Measurements from ENCODE around the gene KHSRP. TPM values are rescaled to one million over a fixed set of nuclear protein-coding genes. Genes with fewer than 3 reads are reported as not detected.

Gene KHSRP
- total and polyA plus RNA-seq, 2 donors (not counting 1 experiment from before 2014, with no cell fraction given) = 79.6 to 205 TPM

Small RNA genes within 50 kb of the gene (small RNA-seq; reads per million reads assigned to genes)
- gene MIR6790 (ENCODE audit: insufficient read length, low read depth, low replicate concordance) (not detected), gene MIR6885 (ENCODE audit: insufficient read length, low read depth, low replicate concordance) (not detected)

Other genes starting within 250 kb of the KHSRP start
- 40.2 and 45.7 TPM in 2 replicates for gene MLLT1, start 144.8 kb downstream of the KHSRP start, total RNA-seq
- gene MLLT1, start 144.8 kb downstream of the KHSRP start, polyA plus RNA-seq = 15.3 and 19.4 TPM in 2 replicates
- not detected in 2 replicates for gene ACER1, start 91.2 kb downstream of the KHSRP start, total RNA-seq
- 0.14 TPM in 1 of 2 replicates, not detected in the other for gene ACER1, start 91.2 kb downstream of the KHSRP start, polyA plus RNA-seq
- 38.2 and 39.8 TPM in 2 replicates for gene CLPP, start 63.3 kb downstream of the KHSRP start, total RNA-seq
- 82.1 and 83.4 TPM in 2 replicates for gene CLPP, start 63.3 kb downstream of the KHSRP start, polyA plus RNA-seq
- 62.7 and 67.0 TPM in 2 replicates for gene ALKBH7, start 52.0 kb downstream of the KHSRP start, total RNA-seq
- gene ALKBH7, start 52.0 kb downstream of the KHSRP start, polyA plus RNA-seq = 27.5 and 36.4 TPM in 2 replicates
- 3.0 and 3.3 TPM in 2 replicates for gene PSPN, start 48.9 kb downstream of the KHSRP start, total RNA-seq
- gene PSPN, start 48.9 kb downstream of the KHSRP start, polyA plus RNA-seq = 0.30 and 1.1 TPM in 2 replicates
- gene GTF2F1, start 31.6 kb downstream of the KHSRP start, total RNA-seq = 56.5 and 63.4 TPM in 2 replicates
- 41.0 and 47.8 TPM in 2 replicates for gene GTF2F1, start 31.6 kb downstream of the KHSRP start, polyA plus RNA-seq
- gene SLC25A41, start 9.0 kb upstream of the KHSRP start, total RNA-seq = 0.29 and 0.30 TPM in 2 replicates
- 0.07 and 0.48 TPM in 2 replicates for gene SLC25A41, start 9.0 kb upstream of the KHSRP start, polyA plus RNA-seq
- 19.9 and 25.3 TPM in 2 replicates for gene SLC25A23, start 35.0 kb upstream of the KHSRP start, total RNA-seq
- gene SLC25A23, start 35.0 kb upstream of the KHSRP start, polyA plus RNA-seq = 2.4 and 9.3 TPM in 2 replicates
- 3.1 and 3.6 TPM in 2 replicates for gene CRB3, start 39.5 kb upstream of the KHSRP start, total RNA-seq
- 1.0 and 2.1 TPM in 2 replicates for gene CRB3, start 39.5 kb upstream of the KHSRP start, polyA plus RNA-seq
- 117 and 119 TPM in 2 replicates for gene DENND1C, start 57.0 kb upstream of the KHSRP start, total RNA-seq
- 132 and 134 TPM in 2 replicates for gene DENND1C, start 57.0 kb upstream of the KHSRP start, polyA plus RNA-seq
- 21.9 and 22.1 TPM in 2 replicates for gene TUBB4A, start 77.5 kb upstream of the KHSRP start, total RNA-seq
- gene TUBB4A, start 77.5 kb upstream of the KHSRP start, polyA plus RNA-seq = 3.3 and 3.9 TPM in 2 replicates
- gene TNFSF9, start 106.2 kb upstream of the KHSRP start, total RNA-seq = 11.7 TPM in 2 replicates
- 8.9 and 24.3 TPM in 2 replicates for gene TNFSF9, start 106.2 kb upstream of the KHSRP start, polyA plus RNA-seq
- gene CD70, start 166.3 kb upstream of the KHSRP start, total RNA-seq = 48.5 and 49.1 TPM in 2 replicates
- gene CD70, start 166.3 kb upstream of the KHSRP start, polyA plus RNA-seq = 14.6 and 23.9 TPM in 2 replicates
- 0.37 and 0.58 TPM in 2 replicates for gene TNFSF14, start 245.3 kb upstream of the KHSRP start, total RNA-seq
- 0.04 and 0.06 TPM in 2 replicates for gene TNFSF14, start 245.3 kb upstream of the KHSRP start, polyA plus RNA-seq